Stimulated activated CD8-positive, alpha-beta memory T cell treated with anti-CD3 and anti-CD28 coated beads, Interleukin-4, amount 100 ng/mL, for 1 hour (primary cell): Measurements from ENCODE around the gene ZNF248.

Experiments
- DNase-seq, 2 donors: peaks; one replicate each; pipeline ENCODE4 v3.0.0-alpha.2; 2020; ENCODE audit warnings: low read depth in 2 of 2, low spot score in 1 of 2

The ZNF248 gene

GRCh38 chr10:37826806-37827205 lies 30.6 kb downstream of the ZNF248 start:
- DNase-seq, result no peak

DNA sequence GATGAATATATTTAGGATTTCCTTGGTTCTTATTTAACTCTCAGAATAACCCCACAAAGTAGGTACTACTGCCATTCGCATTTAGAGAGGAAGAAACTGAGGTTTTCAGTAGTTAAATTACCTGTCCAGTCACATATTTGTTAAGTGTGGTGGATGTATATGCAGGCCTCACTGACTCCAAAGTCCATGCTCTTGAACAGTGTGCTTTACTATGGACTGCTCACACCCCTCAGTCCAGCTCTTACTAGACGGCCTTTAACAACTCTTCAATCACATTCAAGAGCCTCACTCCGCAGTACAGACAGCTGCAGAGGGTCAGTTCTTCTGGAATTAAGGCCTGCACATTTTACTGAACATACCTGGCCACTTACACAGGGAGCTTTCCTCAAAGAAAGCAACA lies 36.2 kb downstream of the ZNF248 start:
- no peak for DNase-seq

GRCh38 chr10:37819797-37820196 lies 37.6 kb downstream of the ZNF248 start:
- DNase-seq, result no peak

GRCh38 chr10:37816290-37816689 lies 41.1 kb downstream of the ZNF248 start:
- no peak for DNase-seq

DNA sequence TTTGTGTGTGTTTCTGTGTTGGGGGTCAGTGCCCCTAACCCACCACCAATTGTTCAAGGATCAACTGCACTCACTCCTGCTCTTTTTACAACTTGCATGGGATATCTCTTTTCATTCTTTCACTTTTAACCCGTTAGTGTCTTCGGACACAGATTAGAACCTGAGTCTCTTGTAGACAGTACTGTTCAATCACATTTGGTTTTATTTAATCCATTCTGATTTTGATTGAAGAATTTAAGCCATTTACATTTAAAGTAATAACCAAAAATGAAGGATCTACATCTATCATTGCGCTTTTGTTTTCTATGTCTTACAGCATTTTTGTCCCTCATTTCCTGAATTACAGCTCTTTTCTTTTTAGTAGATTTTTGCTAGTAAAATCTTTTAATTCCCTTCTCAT lies 43.6 kb downstream of the ZNF248 start:
- DNase-seq, result no peak

GRCh38 chr10:37812290-37812689 lies 45.1 kb downstream of the ZNF248 start:
- DNase-seq, result no peak

DNA sequence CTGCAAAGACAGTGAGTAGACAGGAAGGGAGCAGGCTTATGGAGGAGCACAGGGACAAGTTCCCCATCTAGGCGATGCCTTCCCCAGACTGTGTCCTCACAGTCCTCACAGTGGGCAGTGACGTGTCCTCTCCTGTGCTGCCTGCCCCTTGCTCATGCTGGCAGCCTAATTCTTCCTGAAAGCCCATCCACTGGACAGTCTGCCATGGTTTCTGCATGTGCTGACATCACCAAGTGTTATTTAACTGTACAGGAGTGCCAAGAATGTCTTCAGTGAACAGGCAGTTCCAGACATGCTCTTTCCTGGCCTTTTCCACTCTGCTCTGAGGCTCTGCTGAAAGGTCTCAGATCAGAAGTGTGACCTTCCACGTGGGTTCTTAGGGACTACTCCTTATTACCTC lies 54.1 kb downstream of the ZNF248 start:
- no peak for DNase-seq

DNA sequence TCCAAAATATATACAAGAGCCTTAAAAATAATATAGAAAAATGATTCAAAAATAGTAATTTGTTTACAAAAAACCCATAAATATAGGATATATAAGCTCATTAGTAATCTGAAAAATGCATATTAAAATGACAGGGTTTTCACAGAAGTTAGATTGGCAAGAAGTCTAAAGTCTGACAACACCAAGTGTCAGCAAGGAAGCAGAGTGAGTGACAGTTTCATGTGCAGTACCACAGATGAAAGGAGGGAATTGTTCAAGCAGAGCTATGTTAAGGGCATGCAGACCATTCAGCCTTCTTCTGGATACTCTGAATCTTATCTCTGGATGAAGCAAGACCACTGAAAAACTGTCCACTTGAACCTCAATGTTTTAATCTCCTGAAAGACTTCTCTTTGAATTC lies 55.9 kb downstream of the ZNF248 start:
- no peak for DNase-seq

GRCh38 chr10:37794305-37794976 lies 63.0 kb downstream of the ZNF248 start:
- DNase-seq, result no peak

DNA sequence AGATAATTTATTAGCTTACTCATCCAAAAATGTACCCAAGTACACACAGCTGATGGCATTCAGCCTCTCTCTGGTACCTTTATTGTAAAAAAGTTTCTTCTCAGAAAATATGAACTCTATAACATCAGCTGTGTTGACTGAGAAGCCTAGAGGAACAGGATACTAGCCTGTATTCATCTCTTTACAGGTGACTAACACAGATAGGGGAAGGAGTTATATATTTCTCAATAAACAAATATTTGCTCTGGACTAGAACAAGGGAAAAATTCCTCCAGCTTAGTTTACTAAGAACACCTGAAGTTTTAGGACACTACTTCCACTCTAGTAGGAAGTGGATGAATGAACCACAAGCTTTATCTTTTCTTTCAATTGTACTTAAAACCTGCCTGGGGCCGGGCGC lies 67.8 kb downstream of the ZNF248 start:
- DNase-seq, result no peak

DNA sequence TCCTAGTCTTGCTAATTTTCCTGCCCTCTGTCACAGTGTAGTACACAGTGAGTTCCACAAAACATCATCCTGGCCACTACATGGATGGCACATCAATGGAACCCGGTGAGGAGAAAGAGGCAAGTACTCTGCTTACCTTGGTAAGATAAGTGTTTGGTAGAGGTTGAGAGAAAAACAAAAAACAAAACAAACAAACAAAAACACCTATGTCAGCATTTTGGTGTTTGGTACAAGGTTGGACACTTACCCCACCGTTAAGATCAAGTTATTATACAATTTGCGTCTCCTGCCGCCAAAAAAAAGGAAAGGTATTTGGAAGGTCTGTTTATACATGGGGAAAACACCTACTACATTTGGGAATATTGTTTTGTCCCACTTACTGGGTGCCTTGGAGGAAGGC lies 72.7 kb downstream of the ZNF248 start:
- no peak for DNase-seq

DNA sequence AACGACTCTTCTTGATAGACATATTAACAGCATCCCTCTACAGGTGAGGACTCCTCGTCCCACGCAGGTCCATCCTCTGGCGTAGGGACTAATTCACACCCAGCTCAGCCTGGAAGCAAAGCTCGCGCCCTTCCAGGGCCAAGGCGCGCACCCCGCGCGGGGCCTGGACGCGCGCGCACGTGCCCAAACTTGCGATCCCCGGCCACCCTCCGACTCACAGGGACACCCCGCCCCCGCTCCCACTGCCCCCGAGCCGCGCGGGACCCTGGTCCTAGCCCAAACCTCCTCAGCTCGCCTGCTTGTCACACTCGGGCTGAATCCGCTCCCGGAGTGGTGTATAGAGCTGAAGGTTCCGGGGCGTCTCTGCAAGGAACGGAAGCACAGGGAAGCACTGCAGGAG lies 76.9 kb downstream of the ZNF248 start:
- no peak for DNase-seq

- DNase-seq, result no peak
Observed at GRCh38 chr10:37777056-37777455, 80.4 kb downstream of the ZNF248 start.

GRCh38 chr10:37775612-37776011 lies 81.8 kb downstream of the ZNF248 start:
- no peak for DNase-seq

- DNase-seq, result no peak
Observed at GRCh38 chr10:37774351-37774750, 83.1 kb downstream of the ZNF248 start.

DNA sequence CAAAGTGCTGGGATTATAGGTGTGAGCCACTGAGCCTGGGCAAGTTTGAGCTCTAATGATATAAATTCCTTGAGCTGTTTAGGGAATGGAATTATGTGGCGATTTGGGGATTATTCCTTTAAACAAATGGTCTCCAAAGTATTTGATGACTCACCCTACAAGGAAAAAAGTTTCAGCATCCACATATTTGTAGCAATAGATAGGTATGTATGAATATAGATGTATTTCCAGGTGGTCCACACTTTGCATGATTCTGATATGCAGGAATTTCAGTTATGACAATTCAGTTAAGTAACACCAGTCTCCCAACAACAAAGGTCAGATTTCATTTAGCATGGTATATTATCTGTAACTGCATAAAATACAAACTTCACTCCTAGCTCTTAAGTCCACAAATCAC lies 92.2 kb downstream of the ZNF248 start:
- DNase-seq, result no peak

- DNase-seq, result no peak
Observed at GRCh38 chr10:37763132-37763531, 94.3 kb downstream of the ZNF248 start.

DNA sequence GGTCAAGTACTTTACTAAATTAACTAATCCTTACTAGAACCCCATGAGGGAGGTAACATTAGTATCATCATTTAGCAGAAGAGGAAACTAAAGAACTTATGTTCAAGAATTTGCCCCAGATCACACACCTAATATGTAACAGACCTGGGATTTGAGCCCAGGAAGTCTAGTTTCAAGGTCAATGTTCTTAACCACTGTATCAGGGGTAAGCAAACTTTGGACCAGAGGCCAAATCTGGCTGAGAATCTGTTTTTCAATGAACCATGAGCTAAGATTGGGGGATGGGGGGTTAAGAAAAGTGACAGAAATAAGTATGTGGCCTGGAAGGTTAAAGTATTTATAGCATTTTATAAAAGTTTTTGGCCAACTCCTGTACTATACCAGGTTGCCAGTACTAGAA lies 95.1 kb downstream of the ZNF248 start:
- DNase-seq, result no peak

DNA sequence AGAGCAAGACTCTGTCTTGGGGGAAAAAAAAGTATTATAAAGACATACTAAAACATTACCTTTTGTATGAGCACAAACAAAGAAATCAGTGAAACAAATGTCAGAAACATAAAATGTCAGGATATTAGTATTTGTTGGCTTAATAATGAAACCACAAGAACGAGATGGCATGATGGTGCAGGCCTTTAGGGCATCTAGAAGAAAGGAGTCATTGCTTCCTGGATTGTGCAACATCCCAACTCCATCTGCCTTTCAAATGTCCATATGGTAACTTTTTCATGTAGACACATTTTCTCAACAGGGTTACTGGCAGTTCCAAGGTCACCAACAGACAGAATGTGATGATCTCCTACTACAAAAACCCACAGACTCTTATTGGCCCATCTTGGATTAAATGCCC lies 96.6 kb downstream of the ZNF248 start:
- no peak for DNase-seq

- DNase-seq, result no peak
Observed at GRCh38 chr10:37758074-37758473, 99.3 kb downstream of the ZNF248 start.

DNA sequence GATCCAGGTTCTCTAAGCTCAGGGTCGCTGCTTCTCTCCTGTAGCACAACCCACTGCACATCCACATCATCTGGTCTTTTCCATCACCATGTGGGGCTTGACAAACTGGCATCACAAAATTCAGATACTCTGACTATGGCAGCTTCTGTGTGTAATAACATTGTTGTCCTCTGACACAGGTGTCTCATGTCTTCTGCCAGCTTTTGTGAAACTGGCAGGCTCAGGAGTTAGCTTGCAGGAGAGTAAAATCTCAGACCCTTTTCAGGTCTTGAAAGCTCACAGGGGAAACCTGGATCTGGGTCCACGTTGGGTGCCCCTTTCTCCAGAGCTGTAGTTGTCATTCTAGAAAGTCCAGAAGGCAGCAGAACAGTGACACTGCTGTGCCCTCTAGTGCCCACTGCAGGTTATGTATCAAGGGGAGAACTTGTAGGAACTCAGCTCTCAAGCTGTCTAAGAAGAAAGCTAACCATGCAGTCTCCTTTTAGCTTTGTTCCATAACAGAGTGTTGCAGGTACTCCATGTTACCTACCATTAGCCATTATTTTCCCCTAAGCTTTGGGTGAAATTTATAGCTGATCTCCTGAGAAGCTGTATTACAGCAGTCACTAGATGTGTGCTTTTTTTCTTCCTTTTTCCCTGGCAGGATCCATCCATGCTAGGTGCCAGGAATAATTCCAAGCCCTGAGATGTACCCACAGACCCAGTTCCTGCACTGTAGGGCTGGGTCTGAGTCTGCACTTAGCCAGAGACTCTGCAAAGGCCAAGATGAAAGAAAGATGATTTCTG lies 102.7 kb downstream of the ZNF248 start:
- no peak for DNase-seq

GRCh38 chr10:37752334-37752875 lies 105.0 kb downstream of the ZNF248 start:
- no peak for DNase-seq

DNA sequence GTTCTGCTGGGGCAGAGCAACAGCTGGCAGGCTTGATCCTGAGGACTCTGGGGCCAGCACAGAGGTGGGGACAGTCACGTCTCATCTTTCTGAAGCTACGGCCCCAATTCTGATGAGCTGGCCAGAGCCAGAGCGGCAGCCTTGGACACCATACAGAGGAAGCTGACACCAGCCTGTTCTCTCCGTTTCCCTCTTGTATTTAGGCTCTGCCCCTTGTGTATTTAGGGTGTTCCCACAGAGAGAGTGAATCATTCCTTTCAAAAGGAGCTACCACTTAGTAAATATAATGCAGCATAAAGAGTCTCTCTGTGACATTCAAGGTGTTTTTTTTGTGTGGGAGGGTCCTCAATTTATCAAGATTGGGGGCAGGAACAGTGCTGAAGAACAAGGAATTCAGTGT lies 109.2 kb downstream of the ZNF248 start:
- DNase-seq, result no peak
